ENCODE results near the gene FUT7.

The FUT7 gene

GRCh38 chr9:137023157-137023556 is 8.7 kb downstream of the FUT7 start:
- TF ChIP-seq USF1 (IDR thresholded peaks at IDR 0.05), result no peak
- TF ChIP-seq TCF12 (IDR thresholded peaks at IDR 0.05; ENCODE audit: low read depth), result no peak
- TF ChIP-seq TAF1 (IDR thresholded peaks at IDR 0.05; ENCODE audit: low read depth), result no peak
- TF ChIP-seq REST (IDR thresholded peaks at IDR 0.05; ENCODE audit: low read depth), result no peak
- TF ChIP-seq TEAD4 (IDR thresholded peaks at IDR 0.05), result no peak
- no peak for TF ChIP-seq FOXM1 (IDR thresholded peaks at IDR 0.05; ENCODE audit: borderline replicate concordance, low read depth)
- TF ChIP-seq CREB1 (IDR thresholded peaks at IDR 0.05; ENCODE audit: low read depth), result no peak
- TF ChIP-seq EP300 (IDR thresholded peaks at IDR 0.05; ENCODE audit: borderline replicate concordance), result no peak
- no peak for TF ChIP-seq CEBPB (IDR thresholded peaks at IDR 0.05)
- TF ChIP-seq RAD21 (IDR thresholded peaks at IDR 0.05; ENCODE audit: low read depth), result no peak
- no peak for TF ChIP-seq EGR1 (IDR thresholded peaks at IDR 0.05)
- no peak for TF ChIP-seq YY1 (IDR thresholded peaks at IDR 0.05; ENCODE audit: low read depth)
- TF ChIP-seq MAX (IDR thresholded peaks at IDR 0.05), result no peak
- no peak for TF ChIP-seq ZBTB7A (IDR thresholded peaks at IDR 0.05; ENCODE audit: low read depth)
- TF ChIP-seq NFIC (IDR thresholded peaks at IDR 0.05), result no peak

- TF ChIP-seq RAD21 (IDR thresholded peaks at IDR 0.05; ENCODE audit: low read depth) (no peak), YY1 (IDR thresholded peaks at IDR 0.05; ENCODE audit: low read depth) (no peak), FOXM1 (IDR thresholded peaks at IDR 0.05; ENCODE audit: borderline replicate concordance, low read depth) (no peak)
Measured at GRCh38 chr9:137022662-137023008, 9.3 kb downstream of the FUT7 start.

- TF ChIP-seq EGR1 (IDR thresholded peaks at IDR 0.05) (0 out of 2 replicates have a peak, but pooled peaks have one; percentile 36), TAF1 (IDR thresholded peaks at IDR 0.05; ENCODE audit: low read depth) (0 out of 2 replicates have a peak, but pooled peaks have one; percentile 37), CEBPB (IDR thresholded peaks at IDR 0.05) (no peak), USF1 (IDR thresholded peaks at IDR 0.05) (0 out of 2 replicates have a peak, but pooled peaks have one; percentile 1), MAX (IDR thresholded peaks at IDR 0.05) (peak; percentile 48), FOXM1 (IDR thresholded peaks at IDR 0.05; ENCODE audit: borderline replicate concordance, low read depth) (no peak), NFIC (IDR thresholded peaks at IDR 0.05) (peak; percentile 66; the same call in 1 of the 2 replicates), TCF12 (IDR thresholded peaks at IDR 0.05; ENCODE audit: low read depth) (peak; percentile 41; the same call in 1 of the 2 replicates), REST (IDR thresholded peaks at IDR 0.05; ENCODE audit: low read depth) (peak; percentile 42; the same call in 1 of the 2 replicates)
Measured at GRCh38 chr9:137021979-137022661, 9.8 kb downstream of the FUT7 start.

GRCh38 chr9:137021568-137021978 is 10.3 kb downstream of the FUT7 start:
- TF ChIP-seq NFIC (IDR thresholded peaks at IDR 0.05) (no peak), RAD21 (IDR thresholded peaks at IDR 0.05; ENCODE audit: low read depth) (no peak), EP300 (IDR thresholded peaks at IDR 0.05; ENCODE audit: borderline replicate concordance) (no peak), REST (IDR thresholded peaks at IDR 0.05; ENCODE audit: low read depth) (no peak), FOXM1 (IDR thresholded peaks at IDR 0.05; ENCODE audit: borderline replicate concordance, low read depth) (no peak), EGR1 (IDR thresholded peaks at IDR 0.05) (no peak)
